Naive thymus-derived CD4-positive, alpha-beta T cell (primary cell): ENCODE data around the gene OMP. TPM values are rescaled to one million over a fixed set of nuclear protein-coding genes. Genes with fewer than 3 reads are reported as not detected.

ENCODE experiments used
- ATAC-seq: fragments of 150-1000 bp; cut with Tn5 transposase; 2 replicates; pipeline ENCODE4 v1.10.0; 2021; ENCODE audit warnings: mild to moderate bottlenecking, moderate library complexity
- CTCF ChIA-PET: fragments of 350-600 bp; sonication (Branson Sonifier 250); formaldehyde crosslinking; loops from one replicate; lab custom pipeline; 2021; ENCODE audit warnings: antibody characterized with exemption; lab: Charles Lee
- POLR2A ChIA-PET: fragments of 350-600 bp; sonication (Branson Sonifier 250); formaldehyde crosslinking; loops from one replicate; lab custom pipeline; 2021; ENCODE audit warnings: antibody characterized with exemption, inconsistent platforms; lab: Charles Lee
- DNase-seq, 9 donors: peaks; one replicate each; pipeline versions ENCODE4 v3.0.0 to v3.0.0-alpha.2; 2020 to 2022; ENCODE audit warnings: mixed read lengths in 1 of 9
- H3K27ac ChIP-seq: one replicate; pipeline ENCODE4 v1.7.0; 2013; ENCODE audit warnings: mild to moderate bottlenecking, low read depth, low read length, moderate library complexity
- H3K27me3 ChIP-seq, 2 donors: one replicate each; pipeline ENCODE4 v1.7.0; 2013; ENCODE audit warnings: low read length in 2 of 2, mild to moderate bottlenecking in 2 of 2, moderate library complexity in 2 of 2; ENCODE audit not compliant: control insufficient read depth in 2 of 2, insufficient read depth in 2 of 2
- H3K36me3 ChIP-seq, 3 experiments: 1 replicate in 2 of 3; 2 replicates in 1 of 3; pipeline ENCODE4 v1.7.0; 2013; ENCODE audit warnings: low read length in 3 of 3, mild to moderate bottlenecking in 3 of 3, moderate library complexity in 1 of 3; ENCODE audit not compliant: insufficient read depth in 3 of 3, control insufficient read depth in 2 of 3
- H3K4me1 ChIP-seq, 2 donors: one replicate each; pipeline ENCODE4 v1.7.0; 2013; ENCODE audit warnings: low read length in 2 of 2, mild to moderate bottlenecking in 2 of 2, moderate library complexity in 1 of 2; ENCODE audit not compliant: control insufficient read depth in 2 of 2, insufficient read depth in 2 of 2
- H3K4me3 ChIP-seq: 2 replicates; pipeline ENCODE4 v1.7.0; 2013; ENCODE audit warnings: mild to moderate bottlenecking, low read length
- H3K9me3 ChIP-seq, 3 experiments: 1 replicate in 2 of 3; 2 replicates in 1 of 3; pipeline ENCODE4 v1.7.0; 2013; ENCODE audit warnings: low read length in 3 of 3; ENCODE audit not compliant: control insufficient read depth in 2 of 3
- H3K27ac Mint-ChIP-seq, 9 donors: one replicate each; pipeline ENCODE4 v1.8.0; 2020 to 2022; ENCODE audit warnings: mixed read lengths in 9 of 9, mild to moderate bottlenecking in 8 of 9, moderate library complexity in 5 of 9, inconsistent platforms in 2 of 9
- H3K27me3 Mint-ChIP-seq, 5 donors: one replicate each; pipeline ENCODE4 v1.8.0; 2021 to 2022; ENCODE audit warnings: mixed read lengths in 5 of 5, mild to moderate bottlenecking in 1 of 5
- H3K36me3 Mint-ChIP-seq, 5 donors: one replicate each; pipeline ENCODE4 v1.8.0; 2020 to 2022; ENCODE audit warnings: mixed read lengths in 5 of 5, mild to moderate bottlenecking in 3 of 5, inconsistent platforms in 1 of 5
- H3K4me1 Mint-ChIP-seq, 7 donors: one replicate each; pipeline ENCODE4 v1.8.0; 2020 to 2022; ENCODE audit warnings: mixed read lengths in 7 of 7, mild to moderate bottlenecking in 3 of 7, inconsistent platforms in 1 of 7
- H3K4me3 Mint-ChIP-seq, 10 donors: one replicate each; pipeline ENCODE4 v1.8.0; 2020 to 2022; ENCODE audit warnings: mild to moderate bottlenecking in 10 of 10, mixed read lengths in 10 of 10, moderate library complexity in 6 of 10, inconsistent platforms in 2 of 10
- H3K9me3 Mint-ChIP-seq, 11 donors: one replicate each; pipeline ENCODE4 v1.8.0; 2020 to 2022; ENCODE audit warnings: mixed read lengths in 11 of 11, mild to moderate bottlenecking in 4 of 11, inconsistent platforms in 1 of 11, moderate library complexity in 1 of 11
- intact Hi-C, 2 donors: fragments of 100-400 bp; cut with micrococcal nuclease; formaldehyde crosslinking; loops; one replicate each; pipeline ENCODE4 v1.15.1; 2023
- polyA plus RNA-seq, 2 donors: library from polyadenylated mRNA; unstranded; fragments of 300-500 nt; fragmentation: Illumina TruSeq; gene quantifications; one replicate each; pipeline ENCODE4 v1.2.3, GENCODE V29; 2021
- total RNA-seq, 6 experiments: library from RNA in 5 of 6; stranded (reverse) in 5 of 6; gene quantifications; 1 replicate in 5 of 6; 2 replicates in 1 of 6; pipeline ENCODE4 v1.2.3 and lab custom pipeline; 2021 to 2026

Gene OMP
- total and polyA plus RNA-seq, 7 experiments from 2014 or later, result 1.1 TPM; not detected in 6

DNA sequence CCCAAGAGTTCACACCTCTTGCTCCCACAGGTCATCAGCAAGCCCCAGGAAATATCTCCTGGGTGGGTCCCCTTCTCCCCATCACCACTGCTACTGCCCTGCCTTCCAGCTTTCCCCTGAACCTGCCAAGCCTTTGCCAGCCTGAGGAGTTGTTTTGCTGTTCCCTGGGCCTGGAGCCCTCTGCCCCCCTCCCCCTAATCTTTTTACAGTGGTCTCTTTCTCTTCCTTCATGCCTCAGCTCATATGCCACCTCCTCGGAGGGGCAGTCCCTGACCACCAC, 44.3 kb downstream of the OMP start:
- ATAC-seq, result no peak
- no peaks in the 10 kb centered on the region for H3K27me3 ChIP-seq
- intact Hi-C loops, result no loop called here
- no peak for DNase-seq
- no peak overlapping the region for H3K27ac ChIP-seq
- ChIA-PET POLR2A (no interaction called here), CTCF (interaction anchor here (1.2 kb wide), 1 partner anchor 20 kb away, joined by 6 read pairs; the partner anchor contains the start of gene MYO7A)
- H3K27ac Mint-ChIP-seq, result peak overlapping the region in 2 of 9 donors; percentile 59 to 74
- H3K36me3 ChIP-seq, result no peaks in the 10 kb centered on the region
- H3K4me3 Mint-ChIP-seq, result peak overlapping the region in 3 of 10 donors; percentile 43 to 75 (median 75)
- H3K4me1 ChIP-seq, result peaks cover 2 to 19% of the 10 kb centered on the region in 2 donors
- H3K9me3 ChIP-seq, result no peaks in the 10 kb centered on the region
- H3K4me1 Mint-ChIP-seq, result peaks cover 12 to 36% (median 17%) of the 10 kb centered on the region in 7 donors
- no peak overlapping the region for H3K4me3 ChIP-seq
- no peaks in the 10 kb centered on the region for H3K36me3 Mint-ChIP-seq
- H3K9me3 Mint-ChIP-seq, result no peaks in the 10 kb centered on the region
- peaks cover 0 to 21% (median 4%) of the 10 kb centered on the region in 5 donors for H3K27me3 Mint-ChIP-seq

DNA sequence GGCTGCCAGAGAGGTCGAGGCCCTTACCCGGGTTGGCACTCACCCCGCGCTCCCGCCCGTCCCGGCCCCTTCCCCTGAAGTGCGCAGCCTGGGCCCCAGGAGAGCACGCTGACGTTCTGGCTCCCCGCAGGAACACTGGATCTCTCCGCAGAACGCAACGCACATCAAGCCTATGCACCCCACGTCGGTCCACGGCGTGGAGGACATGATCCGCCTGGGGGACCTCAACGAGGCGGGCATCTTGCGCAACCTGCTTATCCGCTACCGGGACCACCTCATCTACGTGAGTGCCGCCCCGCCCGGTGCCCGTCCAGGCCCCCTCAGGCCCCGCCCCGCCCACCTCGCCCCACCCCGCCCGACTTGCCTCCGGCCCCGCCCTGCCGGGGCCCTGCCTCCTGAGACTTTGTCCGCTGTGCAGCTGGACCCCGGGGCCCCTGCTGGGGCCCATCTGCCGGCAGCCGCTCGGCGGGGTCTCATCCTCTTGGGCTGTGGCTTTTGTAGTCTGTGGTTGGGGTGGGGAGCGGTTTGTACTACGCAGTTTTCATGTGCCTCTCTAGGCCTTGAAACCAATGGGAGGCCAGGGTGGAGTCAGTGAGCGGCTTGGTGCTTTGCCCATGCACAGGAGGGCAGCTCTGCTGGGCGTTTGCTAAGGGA, 45.2 kb downstream of the OMP start:
- Histone ChIP-seq H3K36me3 (no peaks in the 10 kb centered on the region), H3K27me3 (no peaks in the 10 kb centered on the region), H3K4me3 (peak overlapping the region; percentile 35), H3K27ac (no peak overlapping the region), H3K9me3 (no peaks in the 10 kb centered on the region), H3K4me1 (peaks cover 9 to 22% of the 10 kb centered on the region in 2 donors)
- peak; percentile 68 for ATAC-seq
- ChIA-PET POLR2A (no interaction called here), CTCF (interaction anchor here (1.2 kb wide), 1 partner anchor 20 kb away, joined by 6 read pairs; the partner anchor contains the start of gene MYO7A)
- H3K4me3 Mint-ChIP-seq, result peak overlapping the region; percentile 48 to 81 (median 75)
- H3K27ac Mint-ChIP-seq, result peak overlapping the region in 4 of 9 donors; percentile 7 to 84 (median 57)
- H3K4me1 Mint-ChIP-seq, result peaks cover 13 to 37% (median 22%) of the 10 kb centered on the region in 7 donors
- peaks cover 0 to 21% (median 4%) of the 10 kb centered on the region in 5 donors for H3K27me3 Mint-ChIP-seq
- H3K36me3 Mint-ChIP-seq, result no peaks in the 10 kb centered on the region
- peak in 4 of 9 donors; percentile 8 to 12 (median 10) for DNase-seq
- intact Hi-C loops, result no loop called here
- H3K9me3 Mint-ChIP-seq, result no peaks in the 10 kb centered on the region

DNA sequence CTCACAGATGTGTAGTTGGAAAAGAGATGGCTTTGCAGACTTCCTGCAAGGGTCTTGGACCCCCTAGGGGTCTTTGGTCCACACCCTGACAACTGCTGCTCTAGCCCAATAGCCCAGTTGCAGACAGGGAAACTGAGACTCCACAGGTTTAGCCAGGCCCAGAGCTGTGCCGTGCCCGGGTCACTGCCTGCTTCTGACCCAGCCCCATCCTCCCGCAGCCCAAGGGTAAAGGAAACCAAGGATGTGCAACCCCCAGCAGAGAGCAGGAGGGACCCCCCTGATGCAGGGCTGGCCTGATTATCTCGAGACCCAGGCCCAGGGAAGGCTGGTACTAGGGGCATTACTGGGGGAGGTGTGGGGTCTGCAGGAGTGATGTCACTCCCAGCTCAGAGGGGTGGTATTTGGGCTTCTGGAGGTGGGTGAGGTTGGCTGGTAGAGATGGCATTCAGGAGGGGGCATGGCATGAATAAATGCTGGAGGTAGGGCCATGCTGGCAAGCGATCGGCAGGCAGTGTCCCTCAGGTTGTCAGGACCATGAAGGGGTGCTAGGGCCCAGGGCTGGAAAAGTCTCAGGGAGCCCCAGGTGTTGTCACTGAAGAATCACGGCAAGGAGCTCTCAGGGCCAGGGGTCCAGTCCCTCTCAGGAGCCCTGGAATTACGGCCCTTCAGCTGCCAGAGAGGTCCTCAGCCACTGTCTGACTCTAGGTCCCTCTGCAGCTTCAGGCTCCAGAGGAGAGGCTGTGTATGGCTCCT, 46.5 kb downstream of the OMP start:
- intact Hi-C loops, result no loop called here
- peaks cover 13 to 44% (median 26%) of the 10 kb centered on the region in 7 donors for H3K4me1 Mint-ChIP-seq
- ATAC-seq (no peak), DNase-seq (no peak)
- Histone ChIP-seq H3K27me3 (no peaks in the 10 kb centered on the region), H3K9me3 (no peaks in the 10 kb centered on the region), H3K36me3 (no peaks in the 10 kb centered on the region), H3K4me3 (no peak overlapping the region), H3K27ac (no peak overlapping the region), H3K4me1 (peaks cover 9 to 28% of the 10 kb centered on the region in 2 donors)
- peak overlapping the region in 1 of 10 donors; percentile 28 for H3K4me3 Mint-ChIP-seq
- H3K27me3 Mint-ChIP-seq, result peaks cover 0 to 18% (median 4%) of the 10 kb centered on the region in 5 donors
- ChIA-PET CTCF (no interaction called here), POLR2A (no interaction called here)
- H3K9me3 Mint-ChIP-seq, result no peaks in the 10 kb centered on the region
- no peak overlapping the region for H3K27ac Mint-ChIP-seq
- no peaks in the 10 kb centered on the region for H3K36me3 Mint-ChIP-seq

DNA sequence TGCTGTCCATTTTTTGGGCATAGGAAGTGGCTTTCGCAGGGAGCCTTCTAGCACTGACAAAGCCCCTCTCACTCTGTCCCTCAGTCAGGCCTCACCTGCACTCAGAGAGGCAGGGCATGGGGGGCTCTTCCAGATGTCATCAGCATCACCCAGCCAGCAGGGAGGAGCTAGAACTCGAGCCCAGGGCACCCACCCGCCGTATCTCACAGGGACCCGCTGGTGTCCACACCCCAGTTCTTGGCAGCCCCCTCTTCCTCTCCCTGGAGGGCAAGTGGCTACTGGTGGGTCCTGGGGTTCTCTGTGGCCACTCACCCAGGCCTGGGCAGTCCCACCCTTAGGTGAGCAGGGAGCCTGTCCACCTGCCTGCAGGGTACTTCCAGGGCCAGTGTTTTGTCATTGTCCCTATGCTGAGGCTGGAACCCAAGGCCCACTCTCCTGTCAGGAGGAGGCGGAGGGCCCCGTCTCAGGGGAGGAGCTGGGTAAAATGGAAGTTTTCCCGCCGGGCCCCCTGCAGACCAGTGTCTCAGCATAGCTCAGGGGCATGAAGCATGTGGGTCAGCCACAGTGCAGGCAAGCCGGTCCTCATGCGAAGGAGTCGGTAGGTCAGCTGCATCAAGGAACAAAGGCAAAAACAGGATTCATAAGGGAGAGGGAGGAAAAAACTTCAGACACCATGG, 47.2 kb downstream of the OMP start:
- Mint-ChIP-seq H3K27me3 (peaks cover 0 to 18% (median 4%) of the 10 kb centered on the region in 5 donors), H3K4me3 (no peak overlapping the region), H3K27ac (peak overlapping the region in 1 of 9 donors; percentile 52), H3K9me3 (no peaks in the 10 kb centered on the region), H3K36me3 (no peaks in the 10 kb centered on the region), H3K4me1 (peaks cover 13 to 46% (median 26%) of the 10 kb centered on the region in 7 donors)
- ChIA-PET POLR2A (no interaction called here), CTCF (no interaction called here)
- intact Hi-C loops, result no loop called here
- H3K4me1 ChIP-seq, result peaks cover 9 to 28% of the 10 kb centered on the region in 2 donors
- DNase-seq (no peak), ATAC-seq (no peak)
- no peaks in the 10 kb centered on the region for H3K36me3 ChIP-seq
- no peak overlapping the region for H3K27ac ChIP-seq
- no peaks in the 10 kb centered on the region for H3K27me3 ChIP-seq
- no peaks in the 10 kb centered on the region for H3K9me3 ChIP-seq
- H3K4me3 ChIP-seq, result no peak overlapping the region

DNA sequence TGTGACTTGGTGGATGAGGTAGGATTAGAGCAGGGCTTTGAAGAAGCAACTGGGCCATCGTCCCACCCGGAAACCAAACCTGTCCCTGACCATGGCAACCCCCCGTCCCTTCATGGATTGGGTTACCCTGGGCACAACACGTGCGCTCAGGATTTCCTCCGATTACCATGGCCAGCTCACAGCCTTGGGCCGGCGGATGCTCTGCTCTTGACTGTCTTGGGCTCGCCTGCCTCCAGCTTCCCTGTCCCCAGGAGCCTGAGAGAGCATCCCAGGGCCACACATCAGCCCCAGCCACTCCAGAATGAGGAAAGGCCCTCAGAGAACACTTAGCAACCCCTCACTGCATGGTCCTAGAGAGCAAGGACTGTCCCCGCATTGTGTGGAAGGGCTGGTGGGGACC, 48.2 kb downstream of the OMP start:
- CTCF ChIA-PET, result no interaction called here
- Mint-ChIP-seq H3K4me3 (peak overlapping the region in 1 of 10 donors; percentile 40), H3K27me3 (peaks cover 0 to 18% (median 4%) of the 10 kb centered on the region in 5 donors), H3K36me3 (no peaks in the 10 kb centered on the region), H3K27ac (no peak overlapping the region), H3K9me3 (no peaks in the 10 kb centered on the region), H3K4me1 (peaks cover 13 to 46% (median 26%) of the 10 kb centered on the region in 7 donors)
- no peaks in the 10 kb centered on the region for H3K9me3 ChIP-seq
- H3K36me3 ChIP-seq, result no peaks in the 10 kb centered on the region
- peaks cover 9 to 28% of the 10 kb centered on the region in 2 donors for H3K4me1 ChIP-seq
- POLR2A ChIA-PET, result no interaction called here
- no peak overlapping the region for H3K4me3 ChIP-seq
- no peaks in the 10 kb centered on the region for H3K27me3 ChIP-seq
- ATAC-seq (no peak), DNase-seq (no peak)
- no peak overlapping the region for H3K27ac ChIP-seq
- intact Hi-C loops, result no loop called here

DNA sequence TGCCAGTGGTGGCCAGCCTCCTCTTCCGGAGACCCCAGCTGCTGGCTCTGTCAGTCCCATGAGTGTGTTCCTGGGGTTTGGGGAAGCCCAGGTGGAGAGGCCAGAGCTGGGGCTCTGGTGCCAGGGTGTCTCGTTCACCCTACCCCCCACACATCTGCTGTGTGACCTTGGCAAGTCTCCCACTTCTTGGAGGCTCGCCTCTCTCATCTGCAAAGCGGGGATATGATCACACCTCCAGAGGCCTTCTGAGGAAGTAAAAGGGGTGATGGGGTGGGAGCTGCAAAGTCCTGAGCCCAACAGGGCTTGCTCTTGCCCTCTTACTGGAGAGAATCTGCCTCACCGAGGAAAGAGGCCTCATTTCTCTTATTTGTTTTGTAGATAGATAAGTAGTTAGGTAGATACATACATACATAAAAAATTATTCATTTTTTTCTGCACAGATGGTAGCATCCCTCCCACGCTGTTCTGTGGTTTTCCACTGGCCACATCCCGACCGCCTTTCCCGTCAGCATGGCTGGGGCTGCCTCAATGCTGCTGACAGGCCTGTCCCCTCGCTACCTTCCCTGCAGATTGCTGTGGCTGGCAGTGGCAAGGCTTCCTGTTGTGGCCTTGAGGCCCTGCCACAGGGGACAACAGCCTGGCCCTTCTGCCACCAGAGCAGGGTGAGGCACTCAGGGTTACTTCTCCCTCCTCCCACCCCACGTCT, 49.3 kb downstream of the OMP start:
- H3K9me3 Mint-ChIP-seq, result no peaks in the 10 kb centered on the region
- Histone ChIP-seq H3K9me3 (no peaks in the 10 kb centered on the region), H3K27ac (no peak overlapping the region), H3K36me3 (no peaks in the 10 kb centered on the region), H3K4me3 (no peak overlapping the region), H3K27me3 (no peaks in the 10 kb centered on the region), H3K4me1 (peaks cover 9 to 28% of the 10 kb centered on the region in 2 donors)
- peaks cover 0 to 12% (median 4%) of the 10 kb centered on the region in 5 donors for H3K27me3 Mint-ChIP-seq
- H3K27ac Mint-ChIP-seq, result peak overlapping the region in 7 of 9 donors; percentile 0 to 81 (median 31)
- ChIA-PET CTCF (no interaction called here), POLR2A (no interaction called here)
- ATAC-seq (peak; percentile 46), DNase-seq (peak in 6 of 9 donors; percentile 9 to 67 (median 23))
- peak overlapping the region in 6 of 10 donors; percentile 19 to 66 (median 34) for H3K4me3 Mint-ChIP-seq
- peaks cover 13 to 43% (median 26%) of the 10 kb centered on the region in 7 donors for H3K4me1 Mint-ChIP-seq
- H3K36me3 Mint-ChIP-seq, result no peaks in the 10 kb centered on the region
- intact Hi-C loops, result no loop called here
